ENCODE data around the gene CS. TPM values are rescaled to one million over a fixed set of nuclear protein-coding genes. Genes with fewer than 3 reads are reported as not detected.
"Not testable (repeated sequence)": the region's sequence is repeated elsewhere in the genome, so short reads cannot be mapped to it uniquely, and the experiment has no call there.

The CS gene
- polyA plus RNA-seq, 1 donor from 2014 or later = 65.7 TPM

- H3K79me2 ChIP-seq (replicated peaks; ENCODE audit: insufficient read depth, low read length); H3K9me3 ChIP-seq (ENCODE audit: low read length); H3K9me2 ChIP-seq (ENCODE audit: insufficient read depth, low read length); H3F3A ChIP-seq (ENCODE audit: insufficient read depth, low read length, poor library complexity, severe bottlenecking); H4K20me1 ChIP-seq (ENCODE audit: insufficient read depth); H3K36me3 ChIP-seq (ENCODE audit: insufficient read depth, low read length); H3K27me3 ChIP-seq (ENCODE audit: insufficient read depth, low read depth, low read length): not testable (repeated sequence)
- peak overlapping the region; percentile 80 for H3K27ac ChIP-seq (ENCODE audit: low read length)
- H2AFZ ChIP-seq (ENCODE audit: low read depth, low read length) = peak overlapping the region; percentile 89
- peak overlapping the region; percentile 80 for H3K9ac ChIP-seq (ENCODE audit: low read length)
- peak overlapping the region; percentile 63 for H3K4me2 ChIP-seq (ENCODE audit: low read length)
- H3K4me3 ChIP-seq (ENCODE audit: low read length) = peak overlapping the region; percentile 83
Observed at GRCh38 chr12:56266068-56266692, 34.0 kb downstream of the CS start.

- not testable (repeated sequence) for H3K4me3 ChIP-seq (ENCODE audit: low read length); H3K79me2 ChIP-seq (replicated peaks; ENCODE audit: insufficient read depth, low read length); H3K36me3 ChIP-seq (ENCODE audit: insufficient read depth, low read length); H2AFZ ChIP-seq (ENCODE audit: low read depth, low read length); H3K27ac ChIP-seq (ENCODE audit: low read length); H3K9me3 ChIP-seq (ENCODE audit: low read length); H3K9me2 ChIP-seq (ENCODE audit: insufficient read depth, low read length); H3F3A ChIP-seq (ENCODE audit: insufficient read depth, low read length, poor library complexity, severe bottlenecking); H3K9ac ChIP-seq (ENCODE audit: low read length); H3K4me2 ChIP-seq (ENCODE audit: low read length); H4K20me1 ChIP-seq (ENCODE audit: insufficient read depth); H3K27me3 ChIP-seq (ENCODE audit: insufficient read depth, low read depth, low read length)
Observed at GRCh38 chr12:56262955-56263354, 37.2 kb downstream of the CS start.

- Histone ChIP-seq H3K27ac (ENCODE audit: low read length) (no peak overlapping the region), H4K20me1 (ENCODE audit: insufficient read depth) (no peaks in the 10 kb centered on the region), H3F3A (ENCODE audit: insufficient read depth, low read length, poor library complexity, severe bottlenecking) (no peaks in the 10 kb centered on the region), H3K4me2 (ENCODE audit: low read length) (no peak overlapping the region), H3K9me3 (ENCODE audit: low read length) (no peaks in the 10 kb centered on the region), H3K9ac (ENCODE audit: low read length) (no peak overlapping the region), H3K9me2 (ENCODE audit: insufficient read depth, low read length) (no peaks in the 10 kb centered on the region), H2AFZ (ENCODE audit: low read depth, low read length) (no peak overlapping the region), H3K36me3 (ENCODE audit: insufficient read depth, low read length) (no peaks in the 10 kb centered on the region), H3K27me3 (ENCODE audit: insufficient read depth, low read depth, low read length) (no peaks in the 10 kb centered on the region), H3K79me2 (replicated peaks; ENCODE audit: insufficient read depth, low read length) (peaks cover 12% of the 10 kb centered on the region), H3K4me3 (ENCODE audit: low read length) (no peak overlapping the region)
- TF ChIP-seq RAD21 (conservative IDR thresholded peaks at IDR 0.05) (no peak), TAF1 (IDR thresholded peaks at IDR 0.05; ENCODE audit: low read depth) (no peak), CTCF (IDR thresholded peaks at IDR 0.05; ENCODE audit: poor library complexity, severe bottlenecking) (no peak), MXI1 (conservative IDR thresholded peaks at IDR 0.05; ENCODE audit: poor library complexity, severe bottlenecking) (no peak), EP300 (conservative IDR thresholded peaks at IDR 0.05; ENCODE audit: poor library complexity, severe bottlenecking) (no peak), EZH2 (IDR thresholded peaks at IDR 0.05; ENCODE audit: borderline replicate concordance, insufficient read depth, low read length, poor library complexity, severe bottlenecking) (no peak), REST (IDR thresholded peaks at IDR 0.05; ENCODE audit: borderline replicate concordance) (no peak), POLR2AphosphoS5 (IDR thresholded peaks at IDR 0.05) (no peak), SMC3 (conservative IDR thresholded peaks at IDR 0.05; ENCODE audit: poor library complexity) (no peak)
Observed at GRCh38 chr12:56261503-56262232, 38.5 kb downstream of the CS start.
